ENCODE data around the gene KY. TPM values are rescaled to one million over a fixed set of nuclear protein-coding genes. Genes with fewer than 3 reads are reported as not detected.

The KY gene
- total and polyA plus RNA-seq, 3 experiments from 2014 or later, result 0.36 TPM; not detected in 2

DNA sequence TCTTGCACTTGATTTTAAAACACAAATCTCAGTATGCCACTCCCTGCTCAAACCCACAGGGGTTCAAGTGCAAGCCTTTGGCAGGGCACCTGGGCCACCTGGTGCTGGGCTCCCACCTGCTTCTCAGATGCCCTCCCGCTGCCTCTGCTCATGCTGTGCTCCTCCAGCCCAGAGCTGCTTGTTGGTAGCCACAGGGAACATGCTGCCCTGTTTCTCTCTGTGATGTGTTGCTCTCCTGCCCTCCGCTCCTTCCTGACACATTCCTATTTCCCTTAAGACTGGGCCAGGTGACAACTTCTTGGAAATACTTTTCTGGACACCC is 27.1 kb upstream of the KY start:
- H3K4me3 ChIP-seq (ENCODE audit: low read length), result no peak overlapping the region
- no peaks in the 10 kb centered on the region for H3K36me3 ChIP-seq (ENCODE audit: insufficient read depth, low read length)
- no peaks in the 10 kb centered on the region for H3K4me1 Mint-ChIP-seq
- no peaks in the 10 kb centered on the region for H3K4me1 ChIP-seq (ENCODE audit: insufficient read depth, low read length)
- H3K9me3 Mint-ChIP-seq, result peaks cover 18 to 36% (median 32%) of the 10 kb centered on the region in 5 donors
- no peak overlapping the region for H3K27ac Mint-ChIP-seq
- POLR2A ChIA-PET, result no interaction called here
- H3K27me3 ChIP-seq (ENCODE audit: insufficient read depth, low read length, poor library complexity, severe bottlenecking), result no peaks in the 10 kb centered on the region
- H3K27ac ChIP-seq (ENCODE audit: low read depth, low read length), result no peak overlapping the region
- DNase-seq, result no peak
- H3K9me3 ChIP-seq (ENCODE audit: low read length), result no peaks in the 10 kb centered on the region
- peaks cover 2 to 8% of the 10 kb centered on the region in 2 donors for H3K27me3 Mint-ChIP-seq
- CTCF ChIA-PET, result no interaction called here
- peaks cover 0 to 8% (median 0%) of the 10 kb centered on the region in 3 donors for H3K36me3 Mint-ChIP-seq
- no peak overlapping the region for H3K4me3 Mint-ChIP-seq

DNA sequence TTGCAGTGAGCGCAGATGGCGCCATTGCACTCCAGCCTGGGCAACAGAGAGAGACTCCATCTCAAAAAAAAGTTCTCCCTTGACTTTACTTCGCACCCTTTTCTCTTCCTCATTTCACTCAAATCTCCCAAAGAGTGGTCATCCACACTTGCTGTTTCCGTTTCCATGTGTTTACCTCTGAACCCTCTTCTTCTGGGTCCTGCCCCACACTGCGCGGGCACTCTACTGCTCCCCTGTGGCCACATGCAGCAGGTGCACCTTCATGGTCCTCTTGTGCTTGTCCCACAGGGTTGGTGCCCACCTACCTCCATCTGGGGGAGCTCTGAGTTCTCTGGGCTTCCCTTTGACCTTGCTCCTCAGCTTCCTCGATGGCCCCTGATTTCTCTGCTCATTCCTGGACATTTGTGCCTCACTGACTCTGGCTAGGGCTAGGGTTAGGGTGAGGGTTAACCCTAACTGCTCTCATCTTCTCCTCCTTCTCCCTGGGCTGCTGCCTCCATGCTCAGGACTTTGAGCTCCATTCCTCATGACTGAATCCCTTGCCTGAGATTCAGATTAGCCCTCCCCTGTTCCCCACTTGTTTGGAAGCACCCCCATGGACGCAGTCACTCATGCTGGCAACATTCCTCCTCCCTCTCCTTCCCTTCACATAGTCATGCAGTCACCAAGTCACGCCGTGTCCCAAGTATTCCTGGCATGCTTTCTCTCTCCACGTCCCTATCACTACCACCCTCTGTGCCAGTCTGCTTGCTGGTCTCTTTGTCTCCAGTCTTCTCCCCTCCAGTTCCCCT is 26.6 kb upstream of the KY start:
- no peak overlapping the region for H3K27ac ChIP-seq (ENCODE audit: low read depth, low read length)
- H3K27me3 Mint-ChIP-seq, result peaks cover 2 to 8% of the 10 kb centered on the region in 2 donors
- ChIA-PET CTCF (no interaction called here), POLR2A (no interaction called here)
- peaks cover 20 to 37% (median 32%) of the 10 kb centered on the region in 5 donors for H3K9me3 Mint-ChIP-seq
- no peak for DNase-seq
- H3K4me1 Mint-ChIP-seq, result no peaks in the 10 kb centered on the region
- no peaks in the 10 kb centered on the region for H3K4me1 ChIP-seq (ENCODE audit: insufficient read depth, low read length)
- H3K27me3 ChIP-seq (ENCODE audit: insufficient read depth, low read length, poor library complexity, severe bottlenecking), result no peaks in the 10 kb centered on the region
- H3K36me3 ChIP-seq (ENCODE audit: insufficient read depth, low read length), result no peaks in the 10 kb centered on the region
- H3K4me3 ChIP-seq (ENCODE audit: low read length), result no peak overlapping the region
- H3K27ac Mint-ChIP-seq, result peak overlapping the region in 1 of 8 donors; percentile 24
- H3K36me3 Mint-ChIP-seq, result peaks cover 0 to 8% (median 0%) of the 10 kb centered on the region in 3 donors
- no peak overlapping the region for H3K4me3 Mint-ChIP-seq
- H3K9me3 ChIP-seq (ENCODE audit: low read length), result no peaks in the 10 kb centered on the region

DNA sequence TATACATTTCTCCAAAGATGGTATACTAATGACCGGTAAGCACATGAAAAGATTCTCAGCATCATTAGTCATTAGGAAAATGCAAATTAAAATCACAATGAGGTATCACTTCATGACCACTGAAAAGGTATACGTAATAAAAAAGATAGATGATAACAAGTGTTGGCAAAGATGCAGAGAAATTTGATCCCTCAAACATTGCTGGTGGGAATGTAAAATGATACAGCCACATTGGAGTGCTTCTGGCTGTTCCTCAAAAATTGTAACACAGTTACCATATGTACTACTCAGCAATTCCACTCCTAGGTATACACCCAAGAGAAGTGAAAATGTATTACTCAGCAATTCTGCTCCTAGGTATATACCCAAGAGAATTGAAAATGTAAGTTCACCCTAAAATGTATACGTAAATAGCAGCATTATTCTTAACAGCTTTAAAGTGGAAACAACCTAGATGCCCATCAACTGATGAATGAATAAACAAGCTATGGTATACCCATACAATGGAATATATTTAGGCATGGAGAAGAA is 25.0 kb upstream of the KY start:
- Histone ChIP-seq H3K27ac (ENCODE audit: low read depth, low read length) (no peak overlapping the region), H3K36me3 (ENCODE audit: insufficient read depth, low read length) (no peaks in the 10 kb centered on the region), H3K4me3 (ENCODE audit: low read length) (no peak overlapping the region), H3K4me1 (ENCODE audit: insufficient read depth, low read length) (no peaks in the 10 kb centered on the region), H3K9me3 (ENCODE audit: low read length) (no peaks in the 10 kb centered on the region), H3K27me3 (ENCODE audit: insufficient read depth, low read length, poor library complexity, severe bottlenecking) (no peaks in the 10 kb centered on the region)
- peaks cover 0 to 2% of the 10 kb centered on the region in 2 donors for H3K27me3 Mint-ChIP-seq
- H3K4me1 Mint-ChIP-seq, result no peaks in the 10 kb centered on the region
- H3K27ac Mint-ChIP-seq, result no peak overlapping the region
- no peak for DNase-seq
- ChIA-PET CTCF (no interaction called here), POLR2A (no interaction called here)
- peaks cover 0 to 8% (median 0%) of the 10 kb centered on the region in 3 donors for H3K36me3 Mint-ChIP-seq
- H3K4me3 Mint-ChIP-seq, result no peak overlapping the region
- H3K9me3 Mint-ChIP-seq, result peaks cover 23 to 37% (median 32%) of the 10 kb centered on the region in 5 donors

DNA sequence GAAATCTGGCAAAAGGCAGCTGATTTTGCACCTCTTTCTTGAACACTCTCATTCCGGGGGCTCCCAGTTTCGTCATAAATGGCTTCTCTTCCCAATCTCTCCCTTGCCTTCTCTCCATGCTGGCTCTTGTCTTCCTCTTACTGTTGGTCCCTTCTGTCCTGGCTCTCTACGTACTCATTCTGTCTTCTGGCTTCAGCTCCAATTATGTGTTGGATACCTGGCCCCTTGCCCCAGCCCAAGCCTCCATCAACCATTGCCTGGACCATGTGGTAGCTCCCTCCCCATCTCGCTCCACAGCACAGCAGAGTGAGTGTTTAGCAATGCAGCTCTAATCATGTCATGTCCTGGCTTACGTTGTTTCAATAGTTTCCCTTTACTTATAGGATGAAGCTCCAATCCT is 21.7 kb upstream of the KY start:
- no peak overlapping the region for H3K4me3 ChIP-seq (ENCODE audit: low read length)
- no peaks in the 10 kb centered on the region for H3K36me3 ChIP-seq (ENCODE audit: insufficient read depth, low read length)
- no peaks in the 10 kb centered on the region for H3K9me3 ChIP-seq (ENCODE audit: low read length)
- no peaks in the 10 kb centered on the region for H3K27me3 ChIP-seq (ENCODE audit: insufficient read depth, low read length, poor library complexity, severe bottlenecking)
- Mint-ChIP-seq H3K9me3 (peaks cover 22 to 37% (median 29%) of the 10 kb centered on the region in 5 donors), H3K27me3 (peaks cover 0 to 2% of the 10 kb centered on the region in 2 donors), H3K36me3 (peaks cover 0 to 8% (median 0%) of the 10 kb centered on the region in 3 donors), H3K4me1 (no peaks in the 10 kb centered on the region), H3K4me3 (no peak overlapping the region), H3K27ac (no peak overlapping the region)
- H3K27ac ChIP-seq (ENCODE audit: low read depth, low read length), result no peak overlapping the region
- DNase-seq, result no peak
- ChIA-PET POLR2A (no interaction called here), CTCF (no interaction called here)
- no peaks in the 10 kb centered on the region for H3K4me1 ChIP-seq (ENCODE audit: insufficient read depth, low read length)

DNA sequence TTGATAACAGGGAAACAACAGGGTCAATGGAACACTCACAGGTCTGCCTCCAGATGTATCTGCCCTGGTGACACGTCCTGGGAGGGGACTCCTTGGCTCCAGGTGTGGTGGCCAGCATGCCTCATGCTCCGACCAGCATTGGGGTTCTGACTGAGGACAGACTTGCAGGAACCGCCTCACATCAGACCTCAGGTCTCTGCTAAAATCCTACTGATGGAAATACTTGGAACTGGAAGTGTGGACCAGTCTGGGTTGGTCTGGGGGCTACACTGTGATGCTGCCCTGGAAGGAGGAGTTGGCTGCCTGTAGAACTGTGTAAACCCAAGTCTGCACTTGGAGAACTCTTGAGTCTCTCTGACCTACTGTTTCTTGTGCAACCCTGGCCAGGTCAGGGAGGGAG is 17.1 kb upstream of the KY start:
- no peaks in the 10 kb centered on the region for H3K4me1 ChIP-seq (ENCODE audit: insufficient read depth, low read length)
- Mint-ChIP-seq H3K27ac (no peak overlapping the region), H3K36me3 (no peaks in the 10 kb centered on the region), H3K4me3 (no peak overlapping the region), H3K27me3 (peaks cover 3 to 4% of the 10 kb centered on the region in 2 donors), H3K4me1 (no peaks in the 10 kb centered on the region), H3K9me3 (peaks cover 0 to 6% (median 2%) of the 10 kb centered on the region in 5 donors)
- no peak overlapping the region for H3K27ac ChIP-seq (ENCODE audit: low read depth, low read length)
- H3K4me3 ChIP-seq (ENCODE audit: low read length), result no peak overlapping the region
- H3K27me3 ChIP-seq (ENCODE audit: insufficient read depth, low read length, poor library complexity, severe bottlenecking), result no peaks in the 10 kb centered on the region
- H3K36me3 ChIP-seq (ENCODE audit: insufficient read depth, low read length), result no peaks in the 10 kb centered on the region
- ChIA-PET POLR2A (no interaction called here), CTCF (no interaction called here)
- H3K9me3 ChIP-seq (ENCODE audit: low read length), result no peaks in the 10 kb centered on the region
- DNase-seq, result no peak

DNA sequence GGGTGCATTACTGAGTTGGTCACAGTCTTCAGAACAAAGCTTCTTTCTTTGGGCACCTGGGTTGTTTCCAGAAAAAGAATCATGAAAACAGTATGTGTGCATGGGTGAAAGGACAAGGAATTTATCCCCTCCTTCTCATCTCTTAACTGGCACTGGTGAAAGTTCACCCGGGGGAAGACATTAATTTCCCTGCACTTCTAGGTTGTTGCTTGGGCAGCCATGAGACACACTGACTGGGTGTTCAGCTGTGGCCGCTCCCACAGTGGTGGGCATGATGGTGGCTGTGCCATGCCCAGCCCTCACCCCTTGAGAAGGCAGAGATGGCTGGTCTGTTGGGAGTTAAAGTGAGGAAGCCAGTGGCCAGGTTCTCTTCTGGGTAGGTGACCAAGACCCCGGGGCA is 16.6 kb upstream of the KY start:
- Histone ChIP-seq H3K9me3 (ENCODE audit: low read length) (no peaks in the 10 kb centered on the region), H3K4me3 (ENCODE audit: low read length) (no peak overlapping the region), H3K27me3 (ENCODE audit: insufficient read depth, low read length, poor library complexity, severe bottlenecking) (no peaks in the 10 kb centered on the region), H3K4me1 (ENCODE audit: insufficient read depth, low read length) (no peaks in the 10 kb centered on the region), H3K36me3 (ENCODE audit: insufficient read depth, low read length) (no peaks in the 10 kb centered on the region), H3K27ac (ENCODE audit: low read depth, low read length) (no peak overlapping the region)
- no peak overlapping the region for H3K4me3 Mint-ChIP-seq
- no peak for DNase-seq
- H3K36me3 Mint-ChIP-seq, result no peaks in the 10 kb centered on the region
- peaks cover 2 to 4% of the 10 kb centered on the region in 2 donors for H3K27me3 Mint-ChIP-seq
- peaks cover 0 to 3% (median 2%) of the 10 kb centered on the region in 5 donors for H3K9me3 Mint-ChIP-seq
- ChIA-PET POLR2A (no interaction called here), CTCF (no interaction called here)
- no peak overlapping the region for H3K27ac Mint-ChIP-seq
- H3K4me1 Mint-ChIP-seq, result no peaks in the 10 kb centered on the region

DNA sequence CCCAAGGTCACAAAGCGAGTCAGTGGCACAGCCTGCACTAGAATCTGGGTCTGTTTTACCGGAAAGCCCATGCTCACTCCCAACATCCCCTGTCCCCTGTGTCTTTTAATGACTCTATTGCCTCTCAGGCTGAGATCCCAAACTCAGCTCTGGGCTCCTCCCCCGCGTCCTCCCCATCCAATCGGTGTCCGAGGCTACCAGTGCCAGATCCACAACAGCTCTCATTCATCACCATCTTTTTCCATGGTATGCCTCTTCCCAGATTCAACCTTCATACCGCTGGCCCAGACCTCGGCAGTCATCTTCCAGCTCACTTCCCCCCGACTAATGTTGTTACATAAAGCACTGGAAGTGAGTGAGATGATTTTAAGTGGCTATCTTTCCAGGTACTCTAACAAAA is 16.1 kb upstream of the KY start:
- Histone ChIP-seq H3K27me3 (ENCODE audit: insufficient read depth, low read length, poor library complexity, severe bottlenecking) (no peaks in the 10 kb centered on the region), H3K36me3 (ENCODE audit: insufficient read depth, low read length) (no peaks in the 10 kb centered on the region), H3K27ac (ENCODE audit: low read depth, low read length) (no peak overlapping the region), H3K9me3 (ENCODE audit: low read length) (no peaks in the 10 kb centered on the region), H3K4me1 (ENCODE audit: insufficient read depth, low read length) (no peaks in the 10 kb centered on the region), H3K4me3 (ENCODE audit: low read length) (no peak overlapping the region)
- H3K4me3 Mint-ChIP-seq, result no peak overlapping the region
- ChIA-PET POLR2A (no interaction called here), CTCF (no interaction called here)
- no peaks in the 10 kb centered on the region for H3K36me3 Mint-ChIP-seq
- H3K27me3 Mint-ChIP-seq, result peaks cover 2 to 4% of the 10 kb centered on the region in 2 donors
- no peak for DNase-seq
- peaks cover 0 to 3% (median 2%) of the 10 kb centered on the region in 5 donors for H3K9me3 Mint-ChIP-seq
- no peaks in the 10 kb centered on the region for H3K4me1 Mint-ChIP-seq
- H3K27ac Mint-ChIP-seq, result no peak overlapping the region

DNA sequence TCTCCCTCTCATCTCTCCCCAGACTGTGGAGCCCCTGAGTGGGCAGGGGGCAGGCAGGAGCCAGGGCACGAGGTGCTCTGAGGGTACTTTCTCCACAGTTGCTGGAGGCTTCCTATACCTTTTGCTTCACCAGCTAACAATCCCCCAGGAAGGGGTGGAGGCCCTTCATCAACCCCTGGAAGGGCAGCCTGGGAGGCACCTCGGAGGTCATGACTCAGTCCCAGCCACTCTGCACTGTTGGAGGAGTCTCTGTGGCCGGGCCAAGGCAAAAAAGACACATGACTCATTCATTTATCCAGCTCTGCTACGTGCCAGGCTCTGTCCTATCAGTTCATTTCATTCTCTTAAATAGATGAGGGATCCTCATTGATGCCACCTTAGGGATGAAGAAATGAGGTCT is 15.6 kb upstream of the KY start:
- H3K27me3 Mint-ChIP-seq, result peaks cover 2 to 4% of the 10 kb centered on the region in 2 donors
- no peaks in the 10 kb centered on the region for H3K4me1 ChIP-seq (ENCODE audit: insufficient read depth, low read length)
- no peaks in the 10 kb centered on the region for H3K9me3 ChIP-seq (ENCODE audit: low read length)
- CTCF ChIA-PET, result no interaction called here
- no peaks in the 10 kb centered on the region for H3K36me3 Mint-ChIP-seq
- no peak overlapping the region for H3K27ac ChIP-seq (ENCODE audit: low read depth, low read length)
- POLR2A ChIA-PET, result no interaction called here
- no peaks in the 10 kb centered on the region for H3K36me3 ChIP-seq (ENCODE audit: insufficient read depth, low read length)
- no peaks in the 10 kb centered on the region for H3K4me1 Mint-ChIP-seq
- peaks cover 0 to 3% (median 2%) of the 10 kb centered on the region in 5 donors for H3K9me3 Mint-ChIP-seq
- no peaks in the 10 kb centered on the region for H3K27me3 ChIP-seq (ENCODE audit: insufficient read depth, low read length, poor library complexity, severe bottlenecking)
- H3K27ac Mint-ChIP-seq, result no peak overlapping the region
- H3K4me3 Mint-ChIP-seq, result no peak overlapping the region
- no peak for DNase-seq
- no peak overlapping the region for H3K4me3 ChIP-seq (ENCODE audit: low read length)

Data from CD8-positive, alpha-beta memory T cell (primary cell).